IMR-90 (cell line): Measurements from ENCODE around the gene KLHDC9.
A peak's percentile ranks its signal among the peaks of the same experiment; 100 is the strongest.

Experiments used
- CEBPB ChIP-seq: IDR thresholded peaks from 2 replicates; pipeline ENCODE4 v1.6.1; 2012; ENCODE audit warnings: low read depth, low read length, improper control_type of control experiment
- CHD1 ChIP-seq: IDR thresholded peaks from 2 replicates; pipeline ENCODE4 v1.6.1; 2012; ENCODE audit warnings: low read depth, low read length, improper control_type of control experiment
- MAZ ChIP-seq: IDR thresholded peaks from 2 replicates; pipeline ENCODE4 v1.6.1; 2012; ENCODE audit warnings: low read depth, mild to moderate bottlenecking, low read length, improper control_type of control experiment, moderate library complexity, borderline replicate concordance
- NFE2L2 ChIP-seq: fragments of 150-350 bp; IDR thresholded peaks from 2 replicates; pipeline ENCODE4 v1.6.1; 2016; ENCODE audit warnings: low read depth, mild to moderate bottlenecking, low read length
- POLR2A ChIP-seq: IDR thresholded peaks from 2 replicates; pipeline ENCODE4 v1.6.1; 2012; ENCODE audit warnings: mild to moderate bottlenecking, low read depth, low read length
- RAD21 ChIP-seq: IDR thresholded peaks from 2 replicates; pipeline ENCODE4 v1.6.1; 2012; ENCODE audit warnings: low read length, improper control_type of control experiment
- RCOR1 ChIP-seq: IDR thresholded peaks from 2 replicates; pipeline ENCODE4 v1.6.1; 2012; ENCODE audit warnings: mild to moderate bottlenecking, low read length, improper control_type of control experiment; ENCODE audit not compliant: insufficient replicate concordance
- RFX5 ChIP-seq: IDR thresholded peaks from 2 replicates; pipeline ENCODE4 v1.8.0; 2012; ENCODE audit warnings: low read depth, mild to moderate bottlenecking, low read length, moderate library complexity
- USF2 ChIP-seq: fragments of 150-350 bp; IDR thresholded peaks from 2 replicates; pipeline ENCODE4 v1.6.1; 2017; ENCODE audit warnings: mild to moderate bottlenecking, antibody characterized with exemption, low read length, low read depth
- TF ChIP-seq, protein P1 (sequence below): conservative IDR thresholded peaks from 2 replicates; pipeline ENCODE4 v1.5.1; 2012; ENCODE audit warnings: mild to moderate bottlenecking, low read depth, low read length, improper control_type of control experiment

GRCh38 chr1:161080441-161081405 lies 17.4 kb upstream of the KLHDC9 start:
- TF ChIP-seq, protein P1, sequence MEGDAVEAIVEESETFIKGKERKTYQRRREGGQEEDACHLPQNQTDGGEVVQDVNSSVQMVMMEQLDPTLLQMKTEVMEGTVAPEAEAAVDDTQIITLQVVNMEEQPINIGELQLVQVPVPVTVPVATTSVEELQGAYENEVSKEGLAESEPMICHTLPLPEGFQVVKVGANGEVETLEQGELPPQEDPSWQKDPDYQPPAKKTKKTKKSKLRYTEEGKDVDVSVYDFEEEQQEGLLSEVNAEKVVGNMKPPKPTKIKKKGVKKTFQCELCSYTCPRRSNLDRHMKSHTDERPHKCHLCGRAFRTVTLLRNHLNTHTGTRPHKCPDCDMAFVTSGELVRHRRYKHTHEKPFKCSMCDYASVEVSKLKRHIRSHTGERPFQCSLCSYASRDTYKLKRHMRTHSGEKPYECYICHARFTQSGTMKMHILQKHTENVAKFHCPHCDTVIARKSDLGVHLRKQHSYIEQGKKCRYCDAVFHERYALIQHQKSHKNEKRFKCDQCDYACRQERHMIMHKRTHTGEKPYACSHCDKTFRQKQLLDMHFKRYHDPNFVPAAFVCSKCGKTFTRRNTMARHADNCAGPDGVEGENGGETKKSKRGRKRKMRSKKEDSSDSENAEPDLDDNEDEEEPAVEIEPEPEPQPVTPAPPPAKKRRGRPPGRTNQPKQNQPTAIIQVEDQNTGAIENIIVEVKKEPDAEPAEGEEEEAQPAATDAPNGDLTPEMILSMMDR = no peak
- no peak for TF ChIP-seq RAD21
- TF ChIP-seq NFE2L2 = no peak
- no peak for TF ChIP-seq POLR2A
- TF ChIP-seq CHD1 = no peak
- TF ChIP-seq RFX5 = no peak
- no peak for TF ChIP-seq MAZ
- no peak for TF ChIP-seq RCOR1
- no peak for TF ChIP-seq USF2
- TF ChIP-seq CEBPB = peak; percentile 60
